Activated CD4-positive, alpha-beta T cell treated with anti-CD3 and anti-CD28 coated beads, Interleukin-2, amount 10 ng/mL, durations not matched to agents 24 days and 14 days (primary cell): ENCODE measurements around the gene LNX1. TPM values are rescaled to one million over a fixed set of nuclear protein-coding genes. Genes with fewer than 3 reads are reported as not detected.

ENCODE experiments used
- DNase-seq: peaks from one replicate; pipeline ENCODE4 v3.0.0; 2022
- H3K27ac Mint-ChIP-seq: one replicate; pipeline ENCODE4 v1.8.0; 2022; ENCODE audit warnings: mild to moderate bottlenecking, mixed read lengths
- H3K27me3 Mint-ChIP-seq: one replicate; pipeline ENCODE4 v1.8.0; 2022; ENCODE audit warnings: mixed read lengths
- H3K36me3 Mint-ChIP-seq: one replicate; pipeline ENCODE4 v1.8.0; 2022; ENCODE audit warnings: low read depth, mild to moderate bottlenecking, mixed read lengths
- H3K4me1 Mint-ChIP-seq: one replicate; pipeline ENCODE4 v1.8.0; 2021; ENCODE audit warnings: mixed read lengths
- H3K4me3 Mint-ChIP-seq: one replicate; pipeline ENCODE4 v1.8.0; 2022; ENCODE audit warnings: mild to moderate bottlenecking, moderate library complexity, mixed read lengths
- H3K9me3 Mint-ChIP-seq: one replicate; pipeline ENCODE4 v1.8.0; 2021; ENCODE audit warnings: mixed read lengths
- intact Hi-C: fragments of 100-400 bp; cut with micrococcal nuclease; formaldehyde crosslinking; loops from one replicate; pipeline ENCODE4 v1.15.1; 2023
- total RNA-seq: library from RNA; stranded (reverse); gene quantifications from 2 replicates; pipeline ENCODE4 v1.2.3, GENCODE V29; 2022

Gene LNX1
- total RNA-seq, 1 donor from 2014 or later = not detected

GRCh38 chr4:53502094-53502493 is 89.2 kb downstream of the LNX1 start:
- intact Hi-C loops = no loop called here
- no peak for DNase-seq
- Mint-ChIP-seq H3K27me3 (no peaks in the 10 kb centered on the region), H3K36me3 (no peaks in the 10 kb centered on the region), H3K27ac (no peak overlapping the region), H3K4me1 (no peaks in the 10 kb centered on the region), H3K9me3 (no peaks in the 10 kb centered on the region), H3K4me3 (no peak overlapping the region)

DNA sequence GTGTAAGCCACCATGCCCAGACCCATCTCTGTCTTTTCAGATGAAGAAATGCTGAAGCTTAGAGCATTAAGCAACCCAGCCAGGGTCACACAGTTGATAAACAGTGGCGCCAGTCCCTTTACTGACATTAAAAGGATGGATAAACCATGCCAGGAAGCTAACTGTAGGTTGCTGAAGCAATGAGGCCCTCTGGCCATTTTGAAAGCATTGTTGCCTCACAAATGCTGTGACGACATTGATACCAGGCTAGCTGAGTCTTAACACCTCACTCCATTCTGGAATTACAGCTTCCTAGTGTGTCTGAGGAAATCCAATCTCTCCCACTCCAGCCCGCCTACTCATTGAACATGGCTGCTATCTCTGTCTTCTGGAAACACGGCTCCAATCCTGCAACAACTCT is 89.7 kb downstream of the LNX1 start:
- H3K27ac Mint-ChIP-seq = no peak overlapping the region
- no peaks in the 10 kb centered on the region for H3K9me3 Mint-ChIP-seq
- H3K4me3 Mint-ChIP-seq = no peak overlapping the region
- DNase-seq = no peak
- no peaks in the 10 kb centered on the region for H3K36me3 Mint-ChIP-seq
- H3K4me1 Mint-ChIP-seq = no peaks in the 10 kb centered on the region
- intact Hi-C loops = no loop called here
- no peaks in the 10 kb centered on the region for H3K27me3 Mint-ChIP-seq

GRCh38 chr4:53500546-53500945 is 90.7 kb downstream of the LNX1 start:
- no peaks in the 10 kb centered on the region for H3K27me3 Mint-ChIP-seq
- H3K9me3 Mint-ChIP-seq = no peaks in the 10 kb centered on the region
- no peak overlapping the region for H3K27ac Mint-ChIP-seq
- intact Hi-C loops = no loop called here
- DNase-seq = no peak
- H3K4me1 Mint-ChIP-seq = no peaks in the 10 kb centered on the region
- no peaks in the 10 kb centered on the region for H3K36me3 Mint-ChIP-seq
- H3K4me3 Mint-ChIP-seq = no peak overlapping the region

GRCh38 chr4:53499791-53500190 is 91.5 kb downstream of the LNX1 start:
- Mint-ChIP-seq H3K4me1 (no peaks in the 10 kb centered on the region), H3K36me3 (no peaks in the 10 kb centered on the region), H3K9me3 (no peaks in the 10 kb centered on the region), H3K4me3 (no peak overlapping the region), H3K27ac (no peak overlapping the region), H3K27me3 (no peaks in the 10 kb centered on the region)
- intact Hi-C loops = no loop called here
- DNase-seq = no peak

GRCh38 chr4:53498706-53499105 is 92.6 kb downstream of the LNX1 start:
- H3K27ac Mint-ChIP-seq = no peak overlapping the region
- intact Hi-C loops = no loop called here
- no peak for DNase-seq
- no peaks in the 10 kb centered on the region for H3K4me1 Mint-ChIP-seq
- H3K9me3 Mint-ChIP-seq = no peaks in the 10 kb centered on the region
- no peak overlapping the region for H3K4me3 Mint-ChIP-seq
- H3K36me3 Mint-ChIP-seq = no peaks in the 10 kb centered on the region
- no peaks in the 10 kb centered on the region for H3K27me3 Mint-ChIP-seq

DNA sequence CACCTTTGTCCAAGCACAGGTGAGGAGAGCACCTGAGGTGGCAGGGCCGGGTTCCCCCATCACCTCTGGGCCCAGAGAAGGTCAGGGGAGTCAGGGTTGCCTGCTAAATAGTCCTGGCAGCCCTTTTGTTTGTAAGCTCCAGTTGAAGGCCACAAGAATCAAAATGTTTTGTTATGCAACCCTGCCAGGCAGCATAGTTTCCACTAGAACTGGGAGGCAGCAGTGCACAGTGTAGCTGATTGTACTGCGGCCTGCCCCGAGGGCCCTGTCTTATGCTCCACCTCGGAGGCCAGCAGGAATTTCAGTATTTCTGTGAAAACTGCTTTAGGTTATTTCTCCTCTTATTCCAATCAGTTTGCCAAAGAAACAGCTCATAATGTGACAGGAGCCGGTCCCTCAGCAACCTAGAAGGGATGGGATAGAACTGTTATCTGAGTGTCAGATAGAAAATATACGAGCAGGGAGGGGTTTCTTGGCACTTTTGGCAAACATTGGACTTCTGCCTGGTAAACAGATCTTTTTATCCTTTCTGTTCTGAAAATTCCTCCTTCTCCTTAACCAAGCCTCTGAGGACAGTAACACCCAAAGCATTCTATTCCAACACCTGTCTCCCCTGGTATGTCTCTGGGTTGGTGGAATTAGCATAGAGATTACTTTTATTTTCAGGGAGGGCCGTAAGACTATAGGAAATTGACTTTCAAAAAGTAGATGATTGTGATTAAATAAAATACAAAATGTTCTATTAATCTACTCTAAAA is 93.6 kb downstream of the LNX1 start:
- Mint-ChIP-seq H3K9me3 (no peaks in the 10 kb centered on the region), H3K27me3 (no peaks in the 10 kb centered on the region), H3K4me1 (no peaks in the 10 kb centered on the region), H3K4me3 (no peak overlapping the region), H3K27ac (no peak overlapping the region), H3K36me3 (no peaks in the 10 kb centered on the region)
- no peak for DNase-seq
- intact Hi-C loops = no loop called here

DNA sequence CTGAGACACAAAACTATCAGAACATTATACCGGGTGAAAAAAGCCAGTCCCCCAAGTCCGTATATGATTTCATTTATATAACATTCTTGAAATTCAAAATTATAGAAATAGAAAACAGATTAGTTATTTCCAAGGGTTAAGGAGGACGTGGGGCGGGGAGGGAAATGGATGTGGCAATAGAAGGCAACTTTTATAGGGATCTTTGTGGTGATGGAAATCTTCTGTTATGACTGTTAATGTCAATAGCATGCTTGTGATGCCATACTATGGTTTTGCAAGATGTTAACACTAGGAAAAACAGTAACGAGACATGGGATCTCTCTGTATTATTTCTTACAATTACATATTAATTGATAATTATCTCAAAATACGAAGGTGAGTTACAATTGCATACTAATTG is 96.4 kb downstream of the LNX1 start:
- Mint-ChIP-seq H3K27ac (no peak overlapping the region), H3K4me3 (no peak overlapping the region), H3K27me3 (no peaks in the 10 kb centered on the region), H3K4me1 (no peaks in the 10 kb centered on the region), H3K36me3 (no peaks in the 10 kb centered on the region), H3K9me3 (no peaks in the 10 kb centered on the region)
- intact Hi-C loops = loop anchor here (5.0 kb wide), 1 partner anchor 307 kb away; no protein-coding TSS in a partner anchor
- no peak for DNase-seq

- H3K36me3 Mint-ChIP-seq = no peaks in the 10 kb centered on the region
- peaks cover 12% of the 10 kb centered on the region for H3K27me3 Mint-ChIP-seq
- no peaks in the 10 kb centered on the region for H3K4me1 Mint-ChIP-seq
- H3K4me3 Mint-ChIP-seq = no peak overlapping the region
- no peak overlapping the region for H3K27ac Mint-ChIP-seq
- no peaks in the 10 kb centered on the region for H3K9me3 Mint-ChIP-seq
- DNase-seq = no peak
- intact Hi-C loops = loop anchor here (5.0 kb wide), 1 partner anchor 311 kb away; no protein-coding TSS in a partner anchor
Observed at GRCh38 chr4:53490965-53491622, 100.2 kb downstream of the LNX1 start.

- DNase-seq = no peak
- no peaks in the 10 kb centered on the region for H3K4me1 Mint-ChIP-seq
Observed at GRCh38 chr4:53490161-53490956, 100.9 kb downstream of the LNX1 start.

GRCh38 chr4:53489279-53489889 is 101.9 kb downstream of the LNX1 start:
- H3K4me3 Mint-ChIP-seq = no peak overlapping the region
- H3K9me3 Mint-ChIP-seq = no peaks in the 10 kb centered on the region
- H3K36me3 Mint-ChIP-seq = no peaks in the 10 kb centered on the region
- no peak overlapping the region for H3K27ac Mint-ChIP-seq
- no peaks in the 10 kb centered on the region for H3K4me1 Mint-ChIP-seq
- peaks cover 18% of the 10 kb centered on the region for H3K27me3 Mint-ChIP-seq
- DNase-seq = no peak
- intact Hi-C loops = no loop called here

More at GRCh38 chr4:53490161-53490956, 100.9 kb downstream of the LNX1 start:
- Mint-ChIP-seq H3K27ac (no peak overlapping the region), H3K9me3 (no peaks in the 10 kb centered on the region), H3K4me3 (no peak overlapping the region), H3K36me3 (no peaks in the 10 kb centered on the region), H3K27me3 (peaks cover 15% of the 10 kb centered on the region)
- intact Hi-C loops = loop anchor here (5.0 kb wide), 1 partner anchor 312 kb away; no protein-coding TSS in a partner anchor

DNA sequence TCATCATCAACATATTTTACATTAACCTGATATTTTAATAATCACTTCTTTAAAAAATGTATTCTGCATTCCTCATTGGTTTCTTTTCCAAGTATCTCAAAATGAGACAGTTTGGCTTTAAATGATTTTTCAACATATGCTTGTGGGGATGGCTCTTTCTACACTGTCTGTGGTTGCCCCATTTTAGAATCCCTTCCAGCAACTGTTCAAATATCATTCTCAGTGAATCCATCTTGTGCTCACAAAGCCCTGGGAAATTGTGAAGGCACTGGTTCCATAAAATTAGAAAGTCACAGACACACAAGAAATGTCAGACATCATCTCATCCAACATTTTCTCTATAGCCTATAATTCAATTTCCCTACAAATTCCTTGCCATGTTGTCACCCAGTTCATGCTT is 103.5 kb downstream of the LNX1 start:
- Mint-ChIP-seq H3K4me3 (no peak overlapping the region), H3K27me3 (peaks cover 23% of the 10 kb centered on the region), H3K9me3 (no peaks in the 10 kb centered on the region), H3K4me1 (no peaks in the 10 kb centered on the region), H3K36me3 (no peaks in the 10 kb centered on the region), H3K27ac (no peak overlapping the region)
- no peak for DNase-seq
- intact Hi-C loops = no loop called here

- Mint-ChIP-seq H3K9me3 (no peaks in the 10 kb centered on the region), H3K36me3 (no peaks in the 10 kb centered on the region), H3K4me3 (no peak overlapping the region), H3K27me3 (peaks cover 23% of the 10 kb centered on the region), H3K27ac (no peak overlapping the region), H3K4me1 (no peaks in the 10 kb centered on the region)
- intact Hi-C loops = no loop called here
- DNase-seq = no peak
Observed at GRCh38 chr4:53485658-53486040, 105.6 kb downstream of the LNX1 start.

GRCh38 chr4:53484911-53485657 is 106.2 kb downstream of the LNX1 start:
- Mint-ChIP-seq H3K9me3 (no peaks in the 10 kb centered on the region), H3K4me3 (no peak overlapping the region), H3K27ac (no peak overlapping the region), H3K4me1 (no peaks in the 10 kb centered on the region), H3K27me3 (peaks cover 23% of the 10 kb centered on the region), H3K36me3 (no peaks in the 10 kb centered on the region)
- no peak for DNase-seq
- intact Hi-C loops = no loop called here
